Kidney epithelial cell (primary cell): ENCODE results near the gene DTX1. TPM values are rescaled to one million over a fixed set of nuclear protein-coding genes. Genes with fewer than 3 reads are reported as not detected.
A peak's percentile ranks its signal among the peaks of the same experiment; 100 is the strongest.

ENCODE experiments used
- DNase-seq: peaks from one replicate; pipeline ENCODE4 v3.0.0-alpha.2; 2010; ENCODE audit warnings: low read depth
- H3K27me3 ChIP-seq: 2 replicates; pipeline ENCODE4 v1.6.0; 2011; ENCODE audit warnings: low read length; ENCODE audit not compliant: control insufficient read depth, insufficient read depth
- H3K36me3 ChIP-seq: 2 replicates; pipeline ENCODE4 v1.5.1; 2011; ENCODE audit warnings: low read length; ENCODE audit not compliant: control insufficient read depth, insufficient read depth
- H3K4me3 ChIP-seq: 2 replicates; pipeline ENCODE4 v1.5.1; 2011; ENCODE audit warnings: low read depth, mild to moderate bottlenecking, control low read depth, low read length
- CTCF ChIP-seq: IDR thresholded peaks from 2 replicates; pipeline ENCODE4 v1.5.1; 2011; ENCODE audit warnings: mild to moderate bottlenecking, moderate library complexity, low read length, control low read depth, inconsistent platforms; ENCODE audit not compliant: insufficient read depth, poor library complexity, severe bottlenecking
- total RNA-seq: library from RNA; depleted of rRNA; stranded (reverse); fragments of >200 nt; gene quantifications from 2 replicates; pipeline ENCODE4 v1.2.3, GENCODE V29; 2015

DTX1 gene
- total RNA-seq, 1 donor from 2014 or later = 1.8 TPM

DNA sequence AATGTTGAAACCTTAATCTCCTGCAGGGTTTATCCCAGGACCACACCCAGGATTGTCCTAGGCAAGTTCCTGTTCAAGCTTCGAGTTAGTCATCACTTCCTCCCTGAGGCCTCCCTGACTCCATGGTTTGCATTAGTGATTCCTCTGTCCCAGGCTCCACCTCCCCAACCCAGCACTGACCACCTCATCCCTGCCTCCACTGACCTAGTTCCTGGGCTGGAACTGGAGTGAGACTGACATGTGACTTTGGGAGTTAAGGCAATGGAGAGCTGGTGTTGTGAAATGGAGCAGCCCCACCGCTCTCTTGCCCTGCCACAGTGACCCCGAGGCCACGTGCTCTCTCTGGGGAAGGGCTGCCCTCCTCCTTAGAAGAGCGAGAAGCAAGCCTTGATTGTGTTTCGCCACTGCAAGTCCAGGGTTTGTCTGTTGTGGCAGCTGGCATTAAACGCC, 15.8 kb upstream of the DTX1 start:
- no peak for TF ChIP-seq CTCF
- DNase-seq = peak; percentile 54
- H3K4me3 ChIP-seq = no peak overlapping the region
- no peaks in the 10 kb centered on the region for H3K36me3 ChIP-seq
- H3K27me3 ChIP-seq = peaks cover 3% of the 10 kb centered on the region

- no peak for TF ChIP-seq CTCF
- H3K4me3 ChIP-seq = no peak overlapping the region
- H3K36me3 ChIP-seq = no peaks in the 10 kb centered on the region
- H3K27me3 ChIP-seq = peaks cover 3% of the 10 kb centered on the region
- no peak for DNase-seq
Measured at GRCh38 chr12:113041560-113041959, 15.0 kb upstream of the DTX1 start.

DNA sequence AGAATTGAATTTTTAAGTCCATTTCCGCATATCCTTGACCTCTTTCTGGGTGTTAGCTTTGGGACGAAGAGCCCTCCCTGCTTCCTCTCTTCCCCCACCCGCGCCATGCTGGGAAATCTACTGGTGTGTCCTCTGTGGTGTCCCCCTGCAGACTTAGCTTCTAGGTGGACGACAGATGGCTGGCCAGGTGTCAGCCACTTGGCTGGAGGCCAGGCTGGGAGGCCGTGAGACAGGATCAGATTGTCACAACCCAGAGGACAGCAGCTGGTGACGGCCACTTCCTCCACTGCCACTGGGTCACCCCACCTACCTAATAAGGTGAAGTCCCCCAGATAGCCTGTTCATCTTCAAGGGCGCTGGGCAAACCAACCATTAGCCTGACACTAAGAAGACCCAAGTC, 13.3 kb upstream of the DTX1 start:
- no peak for TF ChIP-seq CTCF
- H3K4me3 ChIP-seq = no peak overlapping the region
- DNase-seq = no peak
- no peaks in the 10 kb centered on the region for H3K36me3 ChIP-seq
- H3K27me3 ChIP-seq = peaks cover 3% of the 10 kb centered on the region

- TF ChIP-seq CTCF = no peak
- no peaks in the 10 kb centered on the region for H3K36me3 ChIP-seq
- H3K27me3 ChIP-seq = peaks cover 3% of the 10 kb centered on the region
- DNase-seq = no peak
- H3K4me3 ChIP-seq = no peak overlapping the region
Measured at GRCh38 chr12:113044516-113044915, 12.0 kb upstream of the DTX1 start.

DNA sequence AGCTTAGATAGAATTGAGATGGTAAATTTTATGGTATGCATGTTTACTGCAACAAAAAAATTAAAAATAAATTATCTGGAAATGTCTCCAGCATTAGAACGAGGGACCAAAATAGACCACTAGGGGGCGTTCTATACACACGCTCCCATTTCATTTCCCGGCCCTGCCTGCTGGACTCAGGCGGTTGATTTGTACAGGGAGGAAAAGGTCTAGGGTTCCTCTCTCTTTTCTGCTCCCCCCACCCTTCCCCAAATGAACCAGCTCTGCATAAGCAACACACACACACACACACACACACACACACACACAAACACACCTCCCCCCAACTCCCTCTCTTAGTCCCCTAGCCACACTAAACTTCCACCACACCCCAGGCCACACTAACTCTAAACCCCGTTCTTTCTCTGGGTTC, 7.8 kb upstream of the DTX1 start:
- H3K36me3 ChIP-seq = no peaks in the 10 kb centered on the region
- peak; percentile 7 for DNase-seq
- peaks cover 8% of the 10 kb centered on the region for H3K27me3 ChIP-seq
- H3K4me3 ChIP-seq = no peak overlapping the region
- TF ChIP-seq CTCF = peak; percentile 78

GRCh38 chr12:113049976-113050742, 6.4 kb upstream of the DTX1 start:
- Histone ChIP-seq H3K4me3 (no peak overlapping the region), H3K27me3 (peaks cover 15% of the 10 kb centered on the region), H3K36me3 (no peaks in the 10 kb centered on the region)
- TF ChIP-seq CTCF = peak; percentile 81
- peak; percentile 37 for DNase-seq
